Measurements from ENCODE around the gene PHKA2.
A peak's percentile ranks its signal among the peaks of the same experiment; 100 is the strongest.

PHKA2 gene

DNA sequence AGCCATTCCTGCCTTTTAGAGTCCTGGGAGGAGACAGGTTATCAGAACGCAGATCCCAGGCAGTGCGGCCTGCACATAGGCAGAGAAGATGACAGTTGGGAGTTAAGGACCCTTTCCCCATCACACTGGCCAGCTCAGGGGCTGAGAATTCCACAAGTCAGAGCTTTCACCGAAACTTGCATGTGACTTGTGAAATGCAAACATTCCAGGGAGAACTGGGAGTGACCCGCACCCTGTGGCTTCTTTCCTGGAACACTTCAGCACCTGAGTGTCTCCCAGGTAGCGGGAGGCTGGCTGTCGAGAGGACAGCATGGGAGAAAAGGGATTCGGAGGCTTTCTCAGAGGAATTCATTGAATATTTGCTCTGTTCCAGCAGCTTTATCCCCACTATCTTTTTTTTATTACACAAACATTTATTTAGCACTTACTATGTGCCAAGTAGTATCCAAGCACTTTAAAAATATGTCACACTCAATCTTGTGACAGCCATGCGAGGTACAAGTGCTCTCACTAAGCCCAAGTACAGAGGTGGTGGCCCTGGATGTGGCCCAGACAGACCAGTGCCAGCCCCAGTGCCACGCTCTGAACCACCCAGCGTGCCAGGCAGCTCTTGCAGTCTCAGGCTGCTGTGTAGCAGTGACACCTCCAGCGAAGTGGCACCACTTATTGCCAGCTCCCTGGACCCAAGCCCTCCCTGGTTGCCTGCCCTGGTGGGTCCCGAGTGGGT, 100.5 kb downstream of the PHKA2 start:
- DNase-seq: no peak
- TF ChIP-seq, protein P1, sequence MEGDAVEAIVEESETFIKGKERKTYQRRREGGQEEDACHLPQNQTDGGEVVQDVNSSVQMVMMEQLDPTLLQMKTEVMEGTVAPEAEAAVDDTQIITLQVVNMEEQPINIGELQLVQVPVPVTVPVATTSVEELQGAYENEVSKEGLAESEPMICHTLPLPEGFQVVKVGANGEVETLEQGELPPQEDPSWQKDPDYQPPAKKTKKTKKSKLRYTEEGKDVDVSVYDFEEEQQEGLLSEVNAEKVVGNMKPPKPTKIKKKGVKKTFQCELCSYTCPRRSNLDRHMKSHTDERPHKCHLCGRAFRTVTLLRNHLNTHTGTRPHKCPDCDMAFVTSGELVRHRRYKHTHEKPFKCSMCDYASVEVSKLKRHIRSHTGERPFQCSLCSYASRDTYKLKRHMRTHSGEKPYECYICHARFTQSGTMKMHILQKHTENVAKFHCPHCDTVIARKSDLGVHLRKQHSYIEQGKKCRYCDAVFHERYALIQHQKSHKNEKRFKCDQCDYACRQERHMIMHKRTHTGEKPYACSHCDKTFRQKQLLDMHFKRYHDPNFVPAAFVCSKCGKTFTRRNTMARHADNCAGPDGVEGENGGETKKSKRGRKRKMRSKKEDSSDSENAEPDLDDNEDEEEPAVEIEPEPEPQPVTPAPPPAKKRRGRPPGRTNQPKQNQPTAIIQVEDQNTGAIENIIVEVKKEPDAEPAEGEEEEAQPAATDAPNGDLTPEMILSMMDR (IDR thresholded peaks at IDR 0.05; ENCODE audit: low read depth, low read length): no peak
- Histone ChIP-seq H3K36me3 (peaks cover 30% of the 10 kb centered on the region), H3K9me3 (no peaks in the 10 kb centered on the region), H3K4me1 (peaks cover 8% of the 10 kb centered on the region), H3K27me3 (no peaks in the 10 kb centered on the region), H3K4me3 (ENCODE audit: low read depth, low read length) (no peak overlapping the region)

- Histone ChIP-seq H3K4me1 (peaks cover 8% of the 10 kb centered on the region), H3K36me3 (peaks cover 39% of the 10 kb centered on the region), H3K9me3 (no peaks in the 10 kb centered on the region), H3K27me3 (no peaks in the 10 kb centered on the region), H3K4me3 (ENCODE audit: low read depth, low read length) (no peak overlapping the region)
- no peak for DNase-seq
- TF ChIP-seq, protein P1 (IDR thresholded peaks at IDR 0.05; ENCODE audit: low read depth, low read length): no peak
Measured at GRCh38 chrX:18879144-18879543, 104.8 kb downstream of the PHKA2 start.

DNA sequence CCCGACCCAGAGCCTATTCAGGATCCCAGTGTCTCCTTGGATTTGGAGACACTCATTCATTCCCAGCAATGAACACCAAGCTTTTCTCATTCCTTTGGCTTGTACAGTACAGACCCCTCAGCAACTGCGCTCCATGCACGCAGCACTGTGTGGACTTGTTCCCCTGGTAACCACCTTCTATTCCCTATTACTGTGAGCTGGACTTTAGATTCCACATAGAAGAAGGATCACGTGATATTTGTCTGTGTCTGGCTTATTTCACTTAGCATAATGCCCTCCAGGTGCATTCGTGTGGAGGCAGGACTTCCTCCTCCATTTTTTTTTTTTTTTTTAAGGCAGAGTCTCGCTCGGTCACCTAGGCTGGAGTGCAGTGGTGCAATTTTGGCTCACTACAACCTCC, 106.4 kb downstream of the PHKA2 start:
- TF ChIP-seq, protein P1 (IDR thresholded peaks at IDR 0.05; ENCODE audit: low read depth, low read length): no peak
- H3K9me3 ChIP-seq: no peaks in the 10 kb centered on the region
- H3K27me3 ChIP-seq: no peaks in the 10 kb centered on the region
- H3K36me3 ChIP-seq: peaks cover 34% of the 10 kb centered on the region
- no peak overlapping the region for H3K4me3 ChIP-seq (ENCODE audit: low read depth, low read length)
- H3K4me1 ChIP-seq: peaks cover 8% of the 10 kb centered on the region
- DNase-seq: peak; percentile 42

GRCh38 chrX:18875256-18875878, 108.5 kb downstream of the PHKA2 start:
- Histone ChIP-seq H3K36me3 (peaks cover 34% of the 10 kb centered on the region), H3K4me3 (ENCODE audit: low read depth, low read length) (peak overlapping the region; percentile 35), H3K4me1 (peaks cover 8% of the 10 kb centered on the region), H3K9me3 (no peaks in the 10 kb centered on the region), H3K27me3 (no peaks in the 10 kb centered on the region)
- peak; percentile 58 for DNase-seq
- TF ChIP-seq, protein P1 (IDR thresholded peaks at IDR 0.05; ENCODE audit: low read depth, low read length): no peak

GRCh38 chrX:18874560-18875255, 109.2 kb downstream of the PHKA2 start:
- no peaks in the 10 kb centered on the region for H3K9me3 ChIP-seq
- TF ChIP-seq, protein P1 (IDR thresholded peaks at IDR 0.05; ENCODE audit: low read depth, low read length): no peak
- peak overlapping the region; percentile 35 for H3K4me3 ChIP-seq (ENCODE audit: low read depth, low read length)
- DNase-seq: no peak
- H3K27me3 ChIP-seq: no peaks in the 10 kb centered on the region
- H3K36me3 ChIP-seq: peaks cover 29% of the 10 kb centered on the region
- H3K4me1 ChIP-seq: peaks cover 8% of the 10 kb centered on the region

All from BE2C (cell line).